K562 (cell line): ENCODE measurements around the gene HSD3B7. TPM values are rescaled to one million over a fixed set of nuclear protein-coding genes. Genes with fewer than 3 reads are reported as not detected.

Experiments
- NR2F6 ChIP-seq: fragments of 450-650 bp; formaldehyde crosslinking; IDR thresholded peaks from 2 replicates; pipeline ENCODE4 v1.4.0; 2020; ENCODE audit warnings: mild to moderate bottlenecking
- SMC3 ChIP-seq: conservative IDR thresholded peaks from 2 replicates; pipeline ENCODE4 v1.6.1; 2011; ENCODE audit warnings: low read depth, low read length, improper control_type of control experiment; ENCODE audit not compliant: insufficient read depth
- TAF15 ChIP-seq: fragments of 200-400 bp; formaldehyde crosslinking; IDR thresholded peaks from 2 replicates; pipeline ENCODE4 v1.6.1; 2017; ENCODE audit warnings: mild to moderate bottlenecking, low read depth, low read length, moderate library complexity
- XRCC3 ChIP-seq: fragments of 450-650 bp; IDR thresholded peaks from 2 replicates; pipeline ENCODE4 v1.6.1; 2017; ENCODE audit warnings: mild to moderate bottlenecking, moderate library complexity
- XRCC5 ChIP-seq: fragments of 200-400 bp; formaldehyde crosslinking; IDR thresholded peaks from 2 replicates; pipeline ENCODE4 v1.6.1; 2017; ENCODE audit warnings: low read depth, mild to moderate bottlenecking, low read length
- ZFP1 ChIP-seq: fragments of 450-650 bp; formaldehyde crosslinking; IDR thresholded peaks from 2 replicates; pipeline ENCODE4 v1.4.0; 2020; ENCODE audit warnings: mild to moderate bottlenecking, mixed read lengths
- ZNF444 ChIP-seq: fragments of 250-450 bp; sonication (Bioruptor Pico); IDR thresholded peaks from 2 replicates; pipeline ENCODE4 v1.4.0; 2020; ENCODE audit warnings: mild to moderate bottlenecking, moderate library complexity
- polyA plus RNA-seq, 8 experiments: library from polyadenylated mRNA; depleted of rRNA in 4 of 8; stranded (reverse) in 5 of 8; unstranded in 3 of 8; fragments of >200 nt; fragmentation: Nextera tagmentation in 2 of 8; fragmentation: Illumina TruSeq in 1 of 8; extraction: Ambion mirVana in 2 of 8; extraction: Trizol in 1 of 8; gene quantifications; 2 replicates each; pipeline versions ENCODE4 v1.2.1 to v1.2.3, GENCODE V29; 2011 to 2014; ENCODE audit warnings: inconsistent platforms in 1 of 8, missing spikeins in 1 of 8
- total RNA-seq, 7 experiments: library from RNA; depleted of rRNA in 6 of 7; stranded (reverse); fragments of >200 nt in 6 of 7; fragmentation: Illumina TruSeq in 2 of 7; extraction: Trizol in 2 of 7; gene quantifications; 2 replicates each; pipeline versions ENCODE4 v1.2.1 to v1.2.3, GENCODE V29; 2011 to 2021; ENCODE audit warnings: low replicate concordance in 1 of 7
- TF ChIP-seq, protein P1 (sequence below): fragments of 250-450 bp; sonication (Bioruptor Pico); IDR thresholded peaks from 2 replicates; pipeline ENCODE4 v1.4.0; 2020
- TF ChIP-seq, protein P2 (sequence below): sonication (generic); formaldehyde crosslinking; IDR thresholded peaks from 2 replicates; pipeline ENCODE4 v1.8.0; 2022; ENCODE audit warnings: mild to moderate bottlenecking, missing genetic modification reagents
- TF ChIP-seq, protein P3 (sequence below): fragments of 450-650 bp; IDR thresholded peaks from one replicate; pipeline ENCODE4 v1.6.1; 2018; ENCODE audit warnings: mild to moderate bottlenecking, moderate library complexity; ENCODE audit not compliant: partially characterized antibody
- TF ChIP-seq, protein P4 (sequence below): fragments of 450-650 bp; formaldehyde crosslinking; IDR thresholded peaks from 2 replicates; pipeline ENCODE4 v1.4.0; 2020; ENCODE audit warnings: mild to moderate bottlenecking, moderate library complexity
- TF ChIP-seq, protein P5 (sequence below): fragments of 450-650 bp; IDR thresholded peaks from 2 replicates; pipeline ENCODE4 v1.6.1; 2016
- TF ChIP-seq, protein P6 (sequence below): sonication (generic); formaldehyde crosslinking; IDR thresholded peaks from 2 replicates; pipeline ENCODE4 v1.8.0; 2023; ENCODE audit warnings: mild to moderate bottlenecking, missing genetic modification reagents
- TF ChIP-seq, protein P7 (sequence below): fragments of 250-450 bp; sonication (Bioruptor Pico); IDR thresholded peaks from 2 replicates; pipeline ENCODE4 v1.8.0; 2021; ENCODE audit warnings: mild to moderate bottlenecking, moderate library complexity

Gene HSD3B7
- total and polyA plus RNA-seq, 9 of the 15 experiments (the other 6 are each of a cell fraction or from before 2014, with no cell fraction given) = 5.4 to 49.1 (median 23.0) TPM

DNA sequence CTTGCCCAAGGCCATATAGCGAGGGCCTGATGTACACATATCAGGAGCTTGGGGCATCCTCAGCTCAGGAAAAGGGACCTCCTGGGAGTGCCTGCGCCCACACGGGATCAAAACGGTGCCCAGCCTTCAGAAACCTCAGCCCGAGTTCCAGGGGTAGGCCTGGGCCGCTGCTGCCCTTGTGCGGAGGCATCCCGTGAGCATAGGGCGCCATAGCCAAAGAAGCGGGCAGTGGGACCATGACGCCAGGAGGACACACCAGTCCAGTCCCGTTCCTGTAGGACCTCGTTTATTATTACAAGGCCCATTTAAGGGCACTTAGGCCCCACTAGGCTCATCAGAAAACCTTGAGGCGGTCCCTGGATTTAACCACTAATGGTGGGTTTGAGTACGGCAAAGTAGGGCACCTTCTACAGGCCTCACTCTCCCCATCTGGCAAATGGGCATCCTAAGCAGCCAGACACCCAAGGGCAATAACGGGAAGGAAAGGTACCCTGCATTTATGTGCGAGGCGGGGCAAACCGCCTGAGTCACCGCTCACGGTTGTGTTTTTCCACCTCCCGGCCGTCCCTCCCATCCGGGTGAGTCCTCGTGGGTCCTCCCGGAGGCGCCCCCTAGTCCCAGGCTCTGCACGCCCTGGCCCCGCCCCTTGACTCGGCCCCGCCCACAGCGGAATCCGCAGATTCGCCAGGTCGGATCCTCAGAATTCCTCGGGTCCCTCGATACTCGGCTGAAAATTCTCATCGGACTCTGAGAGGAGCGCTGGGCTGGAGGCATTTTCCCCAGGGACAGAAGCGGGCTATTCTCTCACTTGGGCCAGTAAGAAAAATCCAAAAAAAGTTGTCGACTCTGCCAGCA, 28.2 kb upstream of the HSD3B7 start (continued):
- TF ChIP-seq, protein P1, sequence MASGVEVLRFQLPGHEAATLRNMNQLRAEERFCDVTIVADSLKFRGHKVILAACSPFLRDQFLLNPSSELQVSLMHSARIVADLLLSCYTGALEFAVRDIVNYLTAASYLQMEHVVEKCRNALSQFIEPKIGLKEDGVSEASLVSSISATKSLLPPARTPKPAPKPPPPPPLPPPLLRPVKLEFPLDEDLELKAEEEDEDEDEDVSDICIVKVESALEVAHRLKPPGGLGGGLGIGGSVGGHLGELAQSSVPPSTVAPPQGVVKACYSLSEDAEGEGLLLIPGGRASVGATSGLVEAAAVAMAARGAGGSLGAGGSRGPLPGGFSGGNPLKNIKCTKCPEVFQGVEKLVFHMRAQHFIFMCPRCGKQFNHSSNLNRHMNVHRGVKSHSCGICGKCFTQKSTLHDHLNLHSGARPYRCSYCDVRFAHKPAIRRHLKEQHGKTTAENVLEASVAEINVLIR (CRISPR knock-in tag) = no peak
- TF ChIP-seq TAF15 (no peak), ZFP1 (CRISPR knock-in tag) (no peak), NR2F6 (CRISPR knock-in tag) (no peak; the same call in 1 of the 2 replicates), XRCC3 (no peak), XRCC5 (no peak), ZNF444 (no peak), SMC3 (no peak)
- TF ChIP-seq, protein P2, sequence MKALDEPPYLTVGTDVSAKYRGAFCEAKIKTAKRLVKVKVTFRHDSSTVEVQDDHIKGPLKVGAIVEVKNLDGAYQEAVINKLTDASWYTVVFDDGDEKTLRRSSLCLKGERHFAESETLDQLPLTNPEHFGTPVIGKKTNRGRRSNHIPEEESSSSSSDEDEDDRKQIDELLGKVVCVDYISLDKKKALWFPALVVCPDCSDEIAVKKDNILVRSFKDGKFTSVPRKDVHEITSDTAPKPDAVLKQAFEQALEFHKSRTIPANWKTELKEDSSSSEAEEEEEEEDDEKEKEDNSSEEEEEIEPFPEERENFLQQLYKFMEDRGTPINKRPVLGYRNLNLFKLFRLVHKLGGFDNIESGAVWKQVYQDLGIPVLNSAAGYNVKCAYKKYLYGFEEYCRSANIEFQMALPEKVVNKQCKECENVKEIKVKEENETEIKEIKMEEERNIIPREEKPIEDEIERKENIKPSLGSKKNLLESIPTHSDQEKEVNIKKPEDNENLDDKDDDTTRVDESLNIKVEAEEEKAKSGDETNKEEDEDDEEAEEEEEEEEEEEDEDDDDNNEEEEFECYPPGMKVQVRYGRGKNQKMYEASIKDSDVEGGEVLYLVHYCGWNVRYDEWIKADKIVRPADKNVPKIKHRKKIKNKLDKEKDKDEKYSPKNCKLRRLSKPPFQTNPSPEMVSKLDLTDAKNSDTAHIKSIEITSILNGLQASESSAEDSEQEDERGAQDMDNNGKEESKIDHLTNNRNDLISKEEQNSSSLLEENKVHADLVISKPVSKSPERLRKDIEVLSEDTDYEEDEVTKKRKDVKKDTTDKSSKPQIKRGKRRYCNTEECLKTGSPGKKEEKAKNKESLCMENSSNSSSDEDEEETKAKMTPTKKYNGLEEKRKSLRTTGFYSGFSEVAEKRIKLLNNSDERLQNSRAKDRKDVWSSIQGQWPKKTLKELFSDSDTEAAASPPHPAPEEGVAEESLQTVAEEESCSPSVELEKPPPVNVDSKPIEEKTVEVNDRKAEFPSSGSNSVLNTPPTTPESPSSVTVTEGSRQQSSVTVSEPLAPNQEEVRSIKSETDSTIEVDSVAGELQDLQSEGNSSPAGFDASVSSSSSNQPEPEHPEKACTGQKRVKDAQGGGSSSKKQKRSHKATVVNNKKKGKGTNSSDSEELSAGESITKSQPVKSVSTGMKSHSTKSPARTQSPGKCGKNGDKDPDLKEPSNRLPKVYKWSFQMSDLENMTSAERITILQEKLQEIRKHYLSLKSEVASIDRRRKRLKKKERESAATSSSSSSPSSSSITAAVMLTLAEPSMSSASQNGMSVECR (CRISPR knock-in tag) = no peak; the same call in 1 of the 2 replicates
- TF ChIP-seq, protein P3, sequence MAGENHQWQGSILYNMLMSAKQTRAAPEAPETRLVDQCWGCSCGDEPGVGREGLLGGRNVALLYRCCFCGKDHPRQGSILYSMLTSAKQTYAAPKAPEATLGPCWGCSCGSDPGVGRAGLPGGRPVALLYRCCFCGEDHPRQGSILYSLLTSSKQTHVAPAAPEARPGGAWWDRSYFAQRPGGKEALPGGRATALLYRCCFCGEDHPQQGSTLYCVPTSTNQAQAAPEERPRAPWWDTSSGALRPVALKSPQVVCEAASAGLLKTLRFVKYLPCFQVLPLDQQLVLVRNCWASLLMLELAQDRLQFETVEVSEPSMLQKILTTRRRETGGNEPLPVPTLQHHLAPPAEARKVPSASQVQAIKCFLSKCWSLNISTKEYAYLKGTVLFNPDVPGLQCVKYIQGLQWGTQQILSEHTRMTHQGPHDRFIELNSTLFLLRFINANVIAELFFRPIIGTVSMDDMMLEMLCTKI = no peak
- TF ChIP-seq, protein P4, sequence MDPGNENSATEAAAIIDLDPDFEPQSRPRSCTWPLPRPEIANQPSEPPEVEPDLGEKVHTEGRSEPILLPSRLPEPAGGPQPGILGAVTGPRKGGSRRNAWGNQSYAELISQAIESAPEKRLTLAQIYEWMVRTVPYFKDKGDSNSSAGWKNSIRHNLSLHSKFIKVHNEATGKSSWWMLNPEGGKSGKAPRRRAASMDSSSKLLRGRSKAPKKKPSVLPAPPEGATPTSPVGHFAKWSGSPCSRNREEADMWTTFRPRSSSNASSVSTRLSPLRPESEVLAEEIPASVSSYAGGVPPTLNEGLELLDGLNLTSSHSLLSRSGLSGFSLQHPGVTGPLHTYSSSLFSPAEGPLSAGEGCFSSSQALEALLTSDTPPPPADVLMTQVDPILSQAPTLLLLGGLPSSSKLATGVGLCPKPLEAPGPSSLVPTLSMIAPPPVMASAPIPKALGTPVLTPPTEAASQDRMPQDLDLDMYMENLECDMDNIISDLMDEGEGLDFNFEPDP (CRISPR knock-in tag) = no peak
- TF ChIP-seq, protein P5, sequence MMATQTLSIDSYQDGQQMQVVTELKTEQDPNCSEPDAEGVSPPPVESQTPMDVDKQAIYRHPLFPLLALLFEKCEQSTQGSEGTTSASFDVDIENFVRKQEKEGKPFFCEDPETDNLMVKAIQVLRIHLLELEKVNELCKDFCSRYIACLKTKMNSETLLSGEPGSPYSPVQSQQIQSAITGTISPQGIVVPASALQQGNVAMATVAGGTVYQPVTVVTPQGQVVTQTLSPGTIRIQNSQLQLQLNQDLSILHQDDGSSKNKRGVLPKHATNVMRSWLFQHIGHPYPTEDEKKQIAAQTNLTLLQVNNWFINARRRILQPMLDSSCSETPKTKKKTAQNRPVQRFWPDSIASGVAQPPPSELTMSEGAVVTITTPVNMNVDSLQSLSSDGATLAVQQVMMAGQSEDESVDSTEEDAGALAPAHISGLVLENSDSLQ = no peak
- TF ChIP-seq, protein P6, sequence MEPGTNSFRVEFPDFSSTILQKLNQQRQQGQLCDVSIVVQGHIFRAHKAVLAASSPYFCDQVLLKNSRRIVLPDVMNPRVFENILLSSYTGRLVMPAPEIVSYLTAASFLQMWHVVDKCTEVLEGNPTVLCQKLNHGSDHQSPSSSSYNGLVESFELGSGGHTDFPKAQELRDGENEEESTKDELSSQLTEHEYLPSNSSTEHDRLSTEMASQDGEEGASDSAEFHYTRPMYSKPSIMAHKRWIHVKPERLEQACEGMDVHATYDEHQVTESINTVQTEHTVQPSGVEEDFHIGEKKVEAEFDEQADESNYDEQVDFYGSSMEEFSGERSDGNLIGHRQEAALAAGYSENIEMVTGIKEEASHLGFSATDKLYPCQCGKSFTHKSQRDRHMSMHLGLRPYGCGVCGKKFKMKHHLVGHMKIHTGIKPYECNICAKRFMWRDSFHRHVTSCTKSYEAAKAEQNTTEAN (CRISPR knock-in tag) = no peak
- TF ChIP-seq, protein P7, sequence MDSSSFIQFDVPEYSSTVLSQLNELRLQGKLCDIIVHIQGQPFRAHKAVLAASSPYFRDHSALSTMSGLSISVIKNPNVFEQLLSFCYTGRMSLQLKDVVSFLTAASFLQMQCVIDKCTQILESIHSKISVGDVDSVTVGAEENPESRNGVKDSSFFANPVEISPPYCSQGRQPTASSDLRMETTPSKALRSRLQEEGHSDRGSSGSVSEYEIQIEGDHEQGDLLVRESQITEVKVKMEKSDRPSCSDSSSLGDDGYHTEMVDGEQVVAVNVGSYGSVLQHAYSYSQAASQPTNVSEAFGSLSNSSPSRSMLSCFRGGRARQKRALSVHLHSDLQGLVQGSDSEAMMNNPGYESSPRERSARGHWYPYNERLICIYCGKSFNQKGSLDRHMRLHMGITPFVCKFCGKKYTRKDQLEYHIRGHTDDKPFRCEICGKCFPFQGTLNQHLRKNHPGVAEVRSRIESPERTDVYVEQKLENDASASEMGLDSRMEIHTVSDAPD (CRISPR knock-in tag) = no peak
